HG02798 (cell line): ENCODE results near the gene KRTAP24-1.

Experiments used
- ATAC-seq: cut with Tn5 transposase; IDR thresholded peaks from one replicate; pipeline ENCODE4 v1.9.1; 2021; ENCODE audit warnings: mild to moderate bottlenecking; ENCODE audit not compliant: unreplicated experiment, poor library complexity

KRTAP24-1 gene

GRCh38 chr21:30238168-30238567 lies 44.6 kb downstream of the KRTAP24-1 start:
- no peak for ATAC-seq

GRCh38 chr21:30234643-30235042 lies 48.1 kb downstream of the KRTAP24-1 start:
- ATAC-seq, result no peak

DNA sequence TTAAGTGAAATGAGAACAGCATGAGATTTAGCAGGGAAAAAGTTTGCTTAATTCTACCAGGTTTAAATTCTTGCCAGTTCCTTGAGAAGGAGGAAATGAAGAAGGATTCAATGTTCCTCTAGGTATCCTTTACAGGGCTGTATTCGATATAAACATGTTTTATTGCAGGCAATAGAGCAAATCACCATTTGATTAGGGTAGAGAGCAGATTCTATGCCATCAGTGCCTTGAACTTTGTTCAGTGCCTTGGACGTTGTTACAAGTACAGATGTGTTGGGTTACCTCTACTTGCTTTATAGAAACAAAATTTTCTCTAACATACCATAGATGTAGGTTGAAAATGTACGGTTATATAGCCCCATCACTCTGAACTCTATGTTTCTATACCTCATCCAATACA lies 48.7 kb downstream of the KRTAP24-1 start:
- no peak for ATAC-seq

DNA sequence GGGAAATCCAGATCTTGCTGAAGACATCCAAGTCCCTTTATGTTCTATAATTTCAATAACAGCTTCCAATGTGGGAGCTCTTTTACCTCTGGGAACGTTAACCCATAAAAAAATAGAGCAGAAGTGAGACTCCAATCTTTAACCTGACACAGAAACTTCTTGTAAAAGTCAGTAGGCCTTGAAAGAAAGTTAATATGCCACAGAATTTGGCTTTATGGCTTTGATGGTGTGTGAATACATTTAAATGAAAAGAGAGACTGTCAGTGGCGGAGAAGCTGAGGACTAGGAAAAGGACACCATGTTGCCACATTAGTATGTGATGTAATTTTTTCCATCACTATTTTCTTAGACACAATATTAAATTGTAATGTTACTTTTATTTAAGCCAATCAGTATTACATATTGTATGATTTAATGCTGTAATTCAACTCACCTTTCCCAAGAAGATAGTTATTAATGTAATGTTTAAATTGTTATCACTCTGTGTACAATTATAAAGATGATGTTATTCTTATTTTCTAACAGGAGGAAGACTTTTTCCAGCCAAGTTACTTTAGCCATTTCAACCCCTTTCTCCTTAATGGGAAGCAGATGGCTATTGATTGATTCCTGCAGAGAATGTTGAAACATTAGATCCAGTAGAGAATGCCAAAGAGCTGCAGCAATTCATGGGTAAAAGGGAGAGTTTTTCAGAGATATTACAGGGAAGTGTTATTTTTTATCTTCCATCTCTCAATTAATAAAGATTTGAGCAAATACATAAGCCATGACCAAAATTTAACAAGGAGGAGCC lies 49.3 kb downstream of the KRTAP24-1 start:
- ATAC-seq, result no peak

DNA sequence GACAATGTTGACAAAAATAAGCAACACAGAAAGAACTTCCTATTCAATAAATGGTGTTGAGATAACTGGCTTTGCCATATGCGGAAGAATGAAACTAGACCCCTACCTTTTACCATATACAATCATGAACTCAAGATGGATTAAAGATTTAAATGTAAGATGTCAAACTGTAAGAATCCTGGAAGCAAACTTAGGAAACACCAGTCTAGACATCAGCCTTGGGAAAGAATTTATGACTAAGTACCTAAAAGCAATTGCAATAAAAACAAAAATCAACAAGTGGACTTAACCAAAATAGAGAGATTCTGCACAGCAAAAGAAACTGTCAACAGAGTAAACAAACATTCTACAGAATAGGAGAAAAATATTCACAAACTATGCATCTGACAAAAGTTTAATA lies 50.7 kb downstream of the KRTAP24-1 start:
- no peak for ATAC-seq
